Measurements from ENCODE around the gene SF3B2. TPM values are rescaled to one million over a fixed set of nuclear protein-coding genes. Genes with fewer than 3 reads are reported as not detected.

The SF3B2 gene
- total RNA-seq, 1 experiment from 2014 or later: 300 TPM

DNA sequence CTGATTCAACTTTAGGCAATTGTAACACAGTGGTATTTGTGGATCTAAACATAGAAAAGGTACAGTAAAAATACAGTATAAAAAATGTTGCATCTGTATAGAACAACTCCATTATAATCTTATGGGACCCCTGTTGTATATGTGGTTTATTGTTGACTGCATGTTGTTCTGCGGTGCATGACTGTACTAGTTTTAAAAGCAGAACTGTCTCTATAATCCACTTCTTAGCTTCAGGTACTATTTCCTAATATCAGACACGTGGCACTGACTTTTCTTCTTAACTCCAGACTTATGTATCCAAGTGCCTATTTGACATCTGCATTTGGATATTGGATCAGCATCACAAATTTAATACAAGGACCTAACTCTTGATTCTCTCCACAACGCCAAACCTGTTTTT is 59.0 kb downstream of the SF3B2 start:
- no peaks in the 10 kb centered on the region for H3K9me2 ChIP-seq (ENCODE audit: insufficient read depth)
- no peaks in the 10 kb centered on the region for H3K36me3 ChIP-seq (ENCODE audit: control insufficient read depth in 1 of 2, insufficient read depth in 2 of 2, low read length in 2 of 2)
- BruUV-seq (replicated peaks): no TSS peak
- H3K79me2 ChIP-seq (ENCODE audit: insufficient read depth, low read length): peaks cover 18% of the 10 kb centered on the region
- no peak overlapping the region for H2AFZ ChIP-seq (ENCODE audit: low read depth, low read length, poor library complexity, severe bottlenecking)
- H4K20me1 ChIP-seq (ENCODE audit: insufficient read depth): no peaks in the 10 kb centered on the region
- no peaks in the 10 kb centered on the region for H3K9me3 ChIP-seq (ENCODE audit: control insufficient read depth in 1 of 2, insufficient read depth in 1 of 2, low read depth in 1 of 2, low read length in 2 of 2)
- H3K9ac ChIP-seq (ENCODE audit: low read length): no peak overlapping the region
- no peak overlapping the region for H3K4me2 ChIP-seq (ENCODE audit: low read length)
- H3K27ac ChIP-seq (ENCODE audit: low read depth, low read length): no peak overlapping the region
- no peak for DNase-seq (ENCODE audit: low read depth, low spot score)
- H3K27me3 ChIP-seq (ENCODE audit: insufficient read depth, low read length): no peaks in the 10 kb centered on the region
- TF ChIP-seq, protein P1, sequence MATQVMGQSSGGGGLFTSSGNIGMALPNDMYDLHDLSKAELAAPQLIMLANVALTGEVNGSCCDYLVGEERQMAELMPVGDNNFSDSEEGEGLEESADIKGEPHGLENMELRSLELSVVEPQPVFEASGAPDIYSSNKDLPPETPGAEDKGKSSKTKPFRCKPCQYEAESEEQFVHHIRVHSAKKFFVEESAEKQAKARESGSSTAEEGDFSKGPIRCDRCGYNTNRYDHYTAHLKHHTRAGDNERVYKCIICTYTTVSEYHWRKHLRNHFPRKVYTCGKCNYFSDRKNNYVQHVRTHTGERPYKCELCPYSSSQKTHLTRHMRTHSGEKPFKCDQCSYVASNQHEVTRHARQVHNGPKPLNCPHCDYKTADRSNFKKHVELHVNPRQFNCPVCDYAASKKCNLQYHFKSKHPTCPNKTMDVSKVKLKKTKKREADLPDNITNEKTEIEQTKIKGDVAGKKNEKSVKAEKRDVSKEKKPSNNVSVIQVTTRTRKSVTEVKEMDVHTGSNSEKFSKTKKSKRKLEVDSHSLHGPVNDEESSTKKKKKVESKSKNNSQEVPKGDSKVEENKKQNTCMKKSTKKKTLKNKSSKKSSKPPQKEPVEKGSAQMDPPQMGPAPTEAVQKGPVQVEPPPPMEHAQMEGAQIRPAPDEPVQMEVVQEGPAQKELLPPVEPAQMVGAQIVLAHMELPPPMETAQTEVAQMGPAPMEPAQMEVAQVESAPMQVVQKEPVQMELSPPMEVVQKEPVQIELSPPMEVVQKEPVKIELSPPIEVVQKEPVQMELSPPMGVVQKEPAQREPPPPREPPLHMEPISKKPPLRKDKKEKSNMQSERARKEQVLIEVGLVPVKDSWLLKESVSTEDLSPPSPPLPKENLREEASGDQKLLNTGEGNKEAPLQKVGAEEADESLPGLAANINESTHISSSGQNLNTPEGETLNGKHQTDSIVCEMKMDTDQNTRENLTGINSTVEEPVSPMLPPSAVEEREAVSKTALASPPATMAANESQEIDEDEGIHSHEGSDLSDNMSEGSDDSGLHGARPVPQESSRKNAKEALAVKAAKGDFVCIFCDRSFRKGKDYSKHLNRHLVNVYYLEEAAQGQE (IDR thresholded peaks at IDR 0.05; ENCODE audit: low read depth): no peak
- TF ChIP-seq, protein P2, sequence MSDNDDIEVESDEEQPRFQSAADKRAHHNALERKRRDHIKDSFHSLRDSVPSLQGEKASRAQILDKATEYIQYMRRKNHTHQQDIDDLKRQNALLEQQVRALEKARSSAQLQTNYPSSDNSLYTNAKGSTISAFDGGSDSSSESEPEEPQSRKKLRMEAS (IDR thresholded peaks at IDR 0.05): no peak
- TF ChIP-seq ZNF274 (IDR thresholded peaks at IDR 0.05; ENCODE audit: low read depth, low read length) (no peak), SIN3A (IDR thresholded peaks at IDR 0.05; ENCODE audit: low read depth) (no peak), JUND (IDR thresholded peaks at IDR 0.05) (no peak), ELF1 (IDR thresholded peaks at IDR 0.05; ENCODE audit: borderline replicate concordance, low read depth) (no peak), SRF (IDR thresholded peaks at IDR 0.05; ENCODE audit: low read depth) (no peak), CBX3 (IDR thresholded peaks at IDR 0.05; ENCODE audit: low read depth) (no peak), ZFX (IDR thresholded peaks at IDR 0.05) (no peak), SP1 (IDR thresholded peaks at IDR 0.05; ENCODE audit: low read depth) (no peak), POLR2AphosphoS5 (IDR thresholded peaks at IDR 0.05; ENCODE audit: low read depth, low read length) (no peak), YY1 (IDR thresholded peaks at IDR 0.05; ENCODE audit: extremely low read depth, insufficient replicate concordance, low read depth, low read length) (no peak), TCF7L2 (IDR thresholded peaks at IDR 0.05; ENCODE audit: borderline replicate concordance, extremely low read depth, insufficient read depth, insufficient read length) (no peak), EZH2 (IDR thresholded peaks at IDR 0.05) (no peak), EZH2phosphoT487 (IDR thresholded peaks at IDR 0.05; ENCODE audit: borderline replicate concordance) (no peak), POLR2A (IDR thresholded peaks at IDR 0.05; ENCODE audit: borderline replicate concordance, extremely low read depth, insufficient read depth, insufficient read length) (no peak)
- TF ChIP-seq, protein P3, sequence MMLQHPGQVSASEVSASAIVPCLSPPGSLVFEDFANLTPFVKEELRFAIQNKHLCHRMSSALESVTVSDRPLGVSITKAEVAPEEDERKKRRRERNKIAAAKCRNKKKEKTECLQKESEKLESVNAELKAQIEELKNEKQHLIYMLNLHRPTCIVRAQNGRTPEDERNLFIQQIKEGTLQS (IDR thresholded peaks at IDR 0.05): no peak
- TF ChIP-seq, protein P4, sequence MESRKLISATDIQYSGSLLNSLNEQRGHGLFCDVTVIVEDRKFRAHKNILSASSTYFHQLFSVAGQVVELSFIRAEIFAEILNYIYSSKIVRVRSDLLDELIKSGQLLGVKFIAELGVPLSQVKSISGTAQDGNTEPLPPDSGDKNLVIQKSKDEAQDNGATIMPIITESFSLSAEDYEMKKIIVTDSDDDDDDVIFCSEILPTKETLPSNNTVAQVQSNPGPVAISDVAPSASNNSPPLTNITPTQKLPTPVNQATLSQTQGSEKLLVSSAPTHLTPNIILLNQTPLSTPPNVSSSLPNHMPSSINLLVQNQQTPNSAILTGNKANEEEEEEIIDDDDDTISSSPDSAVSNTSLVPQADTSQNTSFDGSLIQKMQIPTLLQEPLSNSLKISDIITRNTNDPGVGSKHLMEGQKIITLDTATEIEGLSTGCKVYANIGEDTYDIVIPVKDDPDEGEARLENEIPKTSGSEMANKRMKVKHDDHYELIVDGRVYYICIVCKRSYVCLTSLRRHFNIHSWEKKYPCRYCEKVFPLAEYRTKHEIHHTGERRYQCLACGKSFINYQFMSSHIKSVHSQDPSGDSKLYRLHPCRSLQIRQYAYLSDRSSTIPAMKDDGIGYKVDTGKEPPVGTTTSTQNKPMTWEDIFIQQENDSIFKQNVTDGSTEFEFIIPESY (IDR thresholded peaks at IDR 0.05; ENCODE audit: extremely low read depth, insufficient replicate concordance, low read length): no peak
- TF ChIP-seq, protein P5, sequence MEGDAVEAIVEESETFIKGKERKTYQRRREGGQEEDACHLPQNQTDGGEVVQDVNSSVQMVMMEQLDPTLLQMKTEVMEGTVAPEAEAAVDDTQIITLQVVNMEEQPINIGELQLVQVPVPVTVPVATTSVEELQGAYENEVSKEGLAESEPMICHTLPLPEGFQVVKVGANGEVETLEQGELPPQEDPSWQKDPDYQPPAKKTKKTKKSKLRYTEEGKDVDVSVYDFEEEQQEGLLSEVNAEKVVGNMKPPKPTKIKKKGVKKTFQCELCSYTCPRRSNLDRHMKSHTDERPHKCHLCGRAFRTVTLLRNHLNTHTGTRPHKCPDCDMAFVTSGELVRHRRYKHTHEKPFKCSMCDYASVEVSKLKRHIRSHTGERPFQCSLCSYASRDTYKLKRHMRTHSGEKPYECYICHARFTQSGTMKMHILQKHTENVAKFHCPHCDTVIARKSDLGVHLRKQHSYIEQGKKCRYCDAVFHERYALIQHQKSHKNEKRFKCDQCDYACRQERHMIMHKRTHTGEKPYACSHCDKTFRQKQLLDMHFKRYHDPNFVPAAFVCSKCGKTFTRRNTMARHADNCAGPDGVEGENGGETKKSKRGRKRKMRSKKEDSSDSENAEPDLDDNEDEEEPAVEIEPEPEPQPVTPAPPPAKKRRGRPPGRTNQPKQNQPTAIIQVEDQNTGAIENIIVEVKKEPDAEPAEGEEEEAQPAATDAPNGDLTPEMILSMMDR (IDR thresholded peaks at IDR 0.05 in 2 of 3, conservative IDR thresholded peaks at IDR 0.05 in 1 of 3; ENCODE audit: borderline replicate concordance in 1 of 3, insufficient read depth in 1 of 3, low read depth in 2 of 3, low read length in 2 of 3): no peak
- ChIA-PET RAD21 (ENCODE audit: low non-redundant PET in 1 of 2, low total read pairs in 2 of 2, uncharacterized antibody in 2 of 2, unreplicated experiment in 2 of 2) (no interaction called here), CTCF (no interaction called here), POLR2A (interaction anchor here (0.7 kb wide), 1 partner anchor 37 kb away, joined by 3 read pairs; no protein-coding TSS in a partner anchor)
- intact Hi-C loops (cut with micrococcal nuclease): no loop called here
- ATAC-seq: no peak
- H3K4me3 ChIP-seq (replicated peaks in 1 of 2; ENCODE audit: low read depth in 1 of 2, low read length in 2 of 2): no peak overlapping the region
- peaks cover 31 to 50% of the 10 kb centered on the region in 2 experiments for H3K4me1 ChIP-seq (ENCODE audit: control insufficient read depth in 1 of 2, insufficient read depth in 2 of 2, low read length in 2 of 2)
